Measurements from ENCODE around the gene MCL1.
"Not testable (repeated sequence)": the region's sequence is repeated elsewhere in the genome, so short reads cannot be mapped to it uniquely, and the experiment has no call there.

- not testable (repeated sequence) for TF ChIP-seq POLR2A (IDR thresholded peaks at IDR 0.05; ENCODE audit: low read depth, low read length); POLR2AphosphoS5 (IDR thresholded peaks at IDR 0.05; ENCODE audit: low read depth, low read length); TAF1 (IDR thresholded peaks at IDR 0.05; ENCODE audit: low read depth, low read length); PAX5 (IDR thresholded peaks at IDR 0.05; ENCODE audit: insufficient read depth, low read length, severe bottlenecking); SPI1 (IDR thresholded peaks at IDR 0.05; ENCODE audit: low read depth, low read length)
Measured at GRCh38 chr1:150602372-150602771, 23.0 kb upstream of the MCL1 start.
